OCI-LY7 (cell line): Measurements from ENCODE around the gene CENPP. TPM values are rescaled to one million over a fixed set of nuclear protein-coding genes. Genes with fewer than 3 reads are reported as not detected.

Experiments used
- BruUV-seq: library from RNA; stranded (reverse); fragments of 400-500 nt; replicated peaks from 2 replicates; lab custom pipeline; 2021; lab: Mats Ljungman, UMichigan
- CTCF ChIA-PET: fragments of 300-600 bp; sonication (Branson Sonifier 250); formaldehyde crosslinking; loops from one replicate; lab custom pipeline; 2022; ENCODE audit warnings: antibody characterized with exemption; ENCODE audit not compliant: unreplicated experiment; lab: Charles Lee
- POLR2A ChIA-PET: fragments of 300-600 bp; sonication (Branson Sonifier 250); formaldehyde crosslinking; loops from one replicate; lab custom pipeline; 2022; ENCODE audit warnings: antibody characterized with exemption; lab: Charles Lee
- DNase-seq: peaks from one replicate; pipeline ENCODE4 v3.0.0-alpha.2; 2015; ENCODE audit warnings: low spot score
- H2AFZ ChIP-seq: fragments of 200-600 bp; sonication (generic), shearing (Covaris generic); 2 replicates; pipeline ENCODE4 v1.6.1; 2014; ENCODE audit warnings: mild to moderate bottlenecking, antibody characterized with exemption, low read length, moderate library complexity
- H3K27ac ChIP-seq: fragments of 200-600 bp; sonication (generic); 2 replicates; pipeline ENCODE4 v1.5.1; 2014; ENCODE audit warnings: mixed run types, low read depth, mild to moderate bottlenecking, moderate library complexity, low read length, inconsistent platforms; ENCODE audit not compliant: poor library complexity, severe bottlenecking
- H3K36me3 ChIP-seq: fragments of 200-600 bp; sonication (generic); 2 replicates; pipeline ENCODE4 v1.6.1; 2014; ENCODE audit warnings: mild to moderate bottlenecking, antibody characterized with exemption, low read length, moderate library complexity, mixed read lengths; ENCODE audit not compliant: insufficient read depth
- H3K4me1 ChIP-seq: fragments of 200-600 bp; sonication (generic); 2 replicates; pipeline ENCODE4 v1.5.1; 2014; ENCODE audit warnings: mild to moderate bottlenecking, low read length; ENCODE audit not compliant: insufficient read depth, poor library complexity, severe bottlenecking
- H3K4me2 ChIP-seq: fragments of 200-600 bp; sonication (generic); 2 replicates; pipeline ENCODE4 v1.6.1; 2014; ENCODE audit warnings: mild to moderate bottlenecking, low read length
- H3K4me3 ChIP-seq: fragments of 200-600 bp; sonication (generic); 2 replicates; pipeline ENCODE4 v1.5.1; 2014; ENCODE audit warnings: mild to moderate bottlenecking, low read depth, low read length; ENCODE audit not compliant: poor library complexity, severe bottlenecking
- H3K79me2 ChIP-seq: fragments of 200-600 bp; sonication (generic); 2 replicates; pipeline ENCODE4 v1.6.1; 2016; ENCODE audit warnings: low read depth, mild to moderate bottlenecking, low read length, moderate library complexity, mixed read lengths; ENCODE audit not compliant: insufficient read depth
- H3K9me2 ChIP-seq: fragments of 200-600 bp; sonication (generic); 2 replicates; pipeline ENCODE4 v1.6.1; 2016; ENCODE audit warnings: mild to moderate bottlenecking, low read length, mixed read lengths; ENCODE audit not compliant: insufficient read depth
- H3K9me3 ChIP-seq: fragments of 200-600 bp; sonication (generic); 2 replicates; pipeline ENCODE4 v1.6.1; 2014; ENCODE audit warnings: mild to moderate bottlenecking, mixed run types, low read length, mixed read lengths
- H4K20me1 ChIP-seq: fragments of 200-600 bp; sonication (generic); 2 replicates; pipeline ENCODE4 v1.6.1; 2014; ENCODE audit warnings: mild to moderate bottlenecking, antibody characterized with exemption, low read length, moderate library complexity, mixed read lengths; ENCODE audit not compliant: insufficient read depth
- EZH2phosphoT487 ChIP-seq: fragments of 200-600 bp; sonication (generic); IDR thresholded peaks from 2 replicates; pipeline ENCODE4 v1.6.1; 2018; ENCODE audit warnings: low read depth, borderline replicate concordance, mild to moderate bottlenecking, mixed run types, antibody characterized with exemption, low read length, moderate library complexity, mixed read lengths
- intact Hi-C: fragments of 100-400 bp; cut with micrococcal nuclease; formaldehyde crosslinking; loops from one replicate; pipeline ENCODE4 v1.10.0; 2022; ENCODE audit not compliant: unreplicated experiment
- total RNA-seq, 2 experiments: library from RNA; depleted of rRNA in 1 of 2; stranded (reverse); fragments of >200 nt in 1 of 2; shearing (Covaris generic) in 1 of 2; gene quantifications; 2 replicates each; pipeline ENCODE4 v1.2.3, GENCODE V29; 2014 to 2022
- TF ChIP-seq, protein P1 (sequence below): fragments of 200-600 bp; sonication (generic); conservative IDR thresholded peaks from 2 replicates; pipeline ENCODE4 v1.5.1; 2014; ENCODE audit warnings: mild to moderate bottlenecking, antibody characterized with exemption, low read length, moderate library complexity, mixed read lengths

Gene CENPP
- total RNA-seq, 2 experiments from 2014 or later, result 25.4 to 30.9 TPM

DNA sequence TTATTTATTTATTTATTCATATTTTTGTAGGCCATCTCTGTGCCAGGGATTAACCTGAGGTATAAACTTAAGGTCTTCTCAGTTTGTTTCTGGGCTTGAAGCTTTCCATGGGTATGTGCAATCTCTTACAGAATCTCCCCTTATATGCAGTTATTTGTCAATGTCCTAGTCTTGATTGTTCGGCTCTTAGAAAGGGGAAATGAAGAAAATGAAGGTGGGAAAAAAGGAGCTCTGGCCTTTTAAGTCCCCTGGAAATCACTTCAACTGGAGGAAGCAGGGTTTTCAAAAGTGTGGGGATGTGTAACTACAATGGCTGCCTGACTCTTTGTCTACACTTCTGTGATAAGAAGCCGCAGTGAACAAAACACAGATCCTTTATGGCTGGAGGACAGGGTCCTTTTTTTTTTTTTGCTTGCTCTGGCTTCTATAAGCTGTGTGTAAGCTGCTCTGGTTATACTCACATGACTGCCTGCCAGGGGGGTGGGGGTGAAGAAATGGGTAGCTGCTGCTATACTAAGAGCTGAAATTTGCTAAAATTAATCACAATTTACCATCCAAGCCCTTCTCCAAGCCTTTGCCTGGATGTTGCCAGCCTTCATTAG is 33.7 kb downstream of the CENPP start:
- peaks cover 10% of the 10 kb centered on the region; the same call in 1 of the 2 replicates for H3K9me3 ChIP-seq
- H3K4me2 ChIP-seq, result no peak overlapping the region
- no peak overlapping the region for H2AFZ ChIP-seq
- peaks cover 35% of the 10 kb centered on the region for H3K36me3 ChIP-seq
- no peak overlapping the region for H3K27ac ChIP-seq
- TF ChIP-seq, protein P1, sequence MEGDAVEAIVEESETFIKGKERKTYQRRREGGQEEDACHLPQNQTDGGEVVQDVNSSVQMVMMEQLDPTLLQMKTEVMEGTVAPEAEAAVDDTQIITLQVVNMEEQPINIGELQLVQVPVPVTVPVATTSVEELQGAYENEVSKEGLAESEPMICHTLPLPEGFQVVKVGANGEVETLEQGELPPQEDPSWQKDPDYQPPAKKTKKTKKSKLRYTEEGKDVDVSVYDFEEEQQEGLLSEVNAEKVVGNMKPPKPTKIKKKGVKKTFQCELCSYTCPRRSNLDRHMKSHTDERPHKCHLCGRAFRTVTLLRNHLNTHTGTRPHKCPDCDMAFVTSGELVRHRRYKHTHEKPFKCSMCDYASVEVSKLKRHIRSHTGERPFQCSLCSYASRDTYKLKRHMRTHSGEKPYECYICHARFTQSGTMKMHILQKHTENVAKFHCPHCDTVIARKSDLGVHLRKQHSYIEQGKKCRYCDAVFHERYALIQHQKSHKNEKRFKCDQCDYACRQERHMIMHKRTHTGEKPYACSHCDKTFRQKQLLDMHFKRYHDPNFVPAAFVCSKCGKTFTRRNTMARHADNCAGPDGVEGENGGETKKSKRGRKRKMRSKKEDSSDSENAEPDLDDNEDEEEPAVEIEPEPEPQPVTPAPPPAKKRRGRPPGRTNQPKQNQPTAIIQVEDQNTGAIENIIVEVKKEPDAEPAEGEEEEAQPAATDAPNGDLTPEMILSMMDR, result no peak
- TF ChIP-seq EZH2phosphoT487, result no peak
- ChIA-PET CTCF (no interaction called here), POLR2A (no interaction called here)
- no peak for DNase-seq
- H3K4me3 ChIP-seq, result no peak overlapping the region
- no peaks in the 10 kb centered on the region for H3K79me2 ChIP-seq
- no peaks in the 10 kb centered on the region for H4K20me1 ChIP-seq
- H3K9me2 ChIP-seq, result no peaks in the 10 kb centered on the region
- no peaks in the 10 kb centered on the region for H3K4me1 ChIP-seq
- BruUV-seq, result no TSS peak
- intact Hi-C loops, result no loop called here

GRCh38 chr9:92360083-92360482 is 34.3 kb downstream of the CENPP start:
- intact Hi-C loops, result no loop called here
- CTCF ChIA-PET, result no interaction called here
- Histone ChIP-seq H3K9me3 (peaks cover 10% of the 10 kb centered on the region; the same call in 1 of the 2 replicates), H4K20me1 (no peaks in the 10 kb centered on the region), H3K4me1 (no peaks in the 10 kb centered on the region), H3K79me2 (no peaks in the 10 kb centered on the region), H3K9me2 (no peaks in the 10 kb centered on the region), H3K4me3 (no peak overlapping the region), H3K36me3 (peaks cover 34% of the 10 kb centered on the region), H2AFZ (no peak overlapping the region), H3K4me2 (no peak overlapping the region), H3K27ac (no peak overlapping the region)
- BruUV-seq, result no TSS peak
- TF ChIP-seq, protein P1, result no peak
- no peak for TF ChIP-seq EZH2phosphoT487
- POLR2A ChIA-PET, result no interaction called here
- DNase-seq, result no peak

- intact Hi-C loops, result no loop called here
- Histone ChIP-seq H3K4me2 (no peak overlapping the region), H4K20me1 (no peaks in the 10 kb centered on the region), H3K4me3 (no peak overlapping the region), H3K79me2 (no peaks in the 10 kb centered on the region), H3K36me3 (peaks cover 32% of the 10 kb centered on the region), H3K9me2 (no peaks in the 10 kb centered on the region), H2AFZ (no peak overlapping the region), H3K4me1 (no peaks in the 10 kb centered on the region), H3K27ac (no peak overlapping the region), H3K9me3 (peaks cover 10% of the 10 kb centered on the region; the same call in 1 of the 2 replicates)
- no TSS peak for BruUV-seq
- no peak for DNase-seq
- ChIA-PET CTCF (no interaction called here), POLR2A (no interaction called here)
- TF ChIP-seq, protein P1, result no peak
- no peak for TF ChIP-seq EZH2phosphoT487
Observed at GRCh38 chr9:92369075-92369474, 43.3 kb downstream of the CENPP start.
